CD1c-positive myeloid dendritic cell (primary cell): Measurements from ENCODE around the gene RAPGEF5.

ENCODE experiments used
- DNase-seq: peaks from one replicate; pipeline ENCODE4 v3.0.0-alpha.2; 2016; ENCODE audit errors: extremely low spot score

Gene RAPGEF5, protein sequence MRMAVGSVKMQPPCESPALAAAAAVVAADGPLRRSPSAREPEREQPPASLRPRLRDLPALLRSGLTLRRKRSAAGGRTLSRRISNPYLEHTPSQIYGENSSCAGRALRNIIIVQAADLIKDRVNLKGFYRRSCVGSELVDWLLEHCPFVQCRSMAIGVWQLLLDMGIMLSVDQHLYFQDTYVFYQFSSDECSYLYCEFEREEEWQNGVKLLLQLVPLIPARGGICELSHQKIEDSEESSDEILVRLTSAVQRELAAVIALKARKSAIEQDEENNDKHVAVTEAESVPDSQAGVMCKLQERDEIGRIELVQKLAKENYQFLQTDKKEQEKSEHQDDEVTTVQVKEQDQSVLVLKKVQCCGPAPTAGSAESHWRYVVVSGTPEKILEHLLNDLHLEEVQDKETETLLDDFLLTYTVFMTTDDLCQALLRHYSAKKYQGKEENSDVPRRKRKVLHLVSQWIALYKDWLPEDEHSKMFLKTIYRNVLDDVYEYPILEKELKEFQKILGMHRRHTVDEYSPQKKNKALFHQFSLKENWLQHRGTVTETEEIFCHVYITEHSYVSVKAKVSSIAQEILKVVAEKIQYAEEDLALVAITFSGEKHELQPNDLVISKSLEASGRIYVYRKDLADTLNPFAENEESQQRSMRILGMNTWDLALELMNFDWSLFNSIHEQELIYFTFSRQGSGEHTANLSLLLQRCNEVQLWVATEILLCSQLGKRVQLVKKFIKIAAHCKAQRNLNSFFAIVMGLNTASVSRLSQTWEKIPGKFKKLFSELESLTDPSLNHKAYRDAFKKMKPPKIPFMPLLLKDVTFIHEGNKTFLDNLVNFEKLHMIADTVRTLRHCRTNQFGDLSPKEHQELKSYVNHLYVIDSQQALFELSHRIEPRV

GRCh38 chr7:22356701-22357310, at the start of gene RAPGEF5:
RAPGEF5 (minus strand) TSS chr7:22357154; CDS start chr7:22357060, 94 bp downstream.
- no peak for DNase-seq

GRCh38 chr7:22406715-22407114, 49.8 kb upstream of the RAPGEF5 start:
- DNase-seq: no peak

DNA sequence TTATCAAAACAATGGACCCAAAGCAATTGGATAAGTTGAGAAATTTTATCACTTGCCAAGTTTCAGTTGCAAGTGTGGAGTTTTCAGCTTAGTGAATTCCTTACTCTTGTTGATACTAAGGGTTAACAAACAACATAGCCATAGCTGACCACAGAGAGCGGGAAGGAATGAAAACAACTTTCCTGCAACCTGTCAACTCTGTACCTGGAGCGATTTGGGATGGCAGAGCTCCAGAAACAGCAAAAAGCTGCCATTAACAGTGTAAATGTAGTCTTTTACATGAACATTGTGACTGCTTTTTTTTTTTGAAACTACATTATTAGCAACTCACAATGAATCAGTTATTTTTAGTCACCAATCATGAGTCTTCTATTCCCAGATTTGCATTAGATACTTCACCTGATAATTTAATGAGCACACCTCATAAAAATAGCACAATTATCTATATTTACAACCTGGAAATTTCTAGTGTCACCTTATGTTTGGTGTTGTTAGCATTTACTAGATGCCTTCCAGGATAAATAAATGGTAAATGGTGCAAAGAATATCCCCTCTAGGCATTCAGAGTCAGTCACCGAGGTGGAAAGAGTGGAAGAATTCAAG, 47.6 kb upstream of the RAPGEF5 start:
- DNase-seq: no peak

- no peak for DNase-seq
These were observed 46.4 kb upstream of the RAPGEF5 start for GRCh38 chr7:22403344-22403743.

GRCh38 chr7:22402250-22402649, 45.3 kb upstream of the RAPGEF5 start:
- DNase-seq: no peak

DNA sequence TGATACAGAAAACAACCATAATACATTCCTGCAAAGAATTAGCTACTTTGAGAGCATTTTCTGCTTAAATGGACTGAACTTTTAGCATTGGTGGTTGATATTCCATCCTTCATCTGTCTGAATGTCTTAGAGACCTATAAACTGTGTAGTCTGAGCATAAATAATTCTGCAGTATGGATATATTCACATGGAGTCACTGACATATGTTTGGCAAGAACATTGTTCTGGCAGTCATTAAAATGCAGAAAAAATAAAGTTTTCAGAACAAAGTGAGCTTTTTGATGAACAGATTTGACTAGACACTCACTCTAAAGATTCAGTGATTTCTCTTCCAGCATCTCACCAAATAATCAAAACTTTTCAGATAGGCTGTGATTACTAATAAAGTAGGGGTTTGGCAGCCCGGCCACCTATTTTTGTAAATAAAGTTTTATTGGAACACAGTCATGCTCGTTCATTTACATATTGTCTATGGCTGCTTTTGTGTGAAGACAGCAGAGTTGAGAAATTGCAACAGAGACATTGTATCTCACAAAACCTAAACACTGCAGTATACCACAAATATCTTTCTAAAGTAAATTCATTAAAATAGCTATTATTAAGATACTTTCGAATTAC, 44.1 kb upstream of the RAPGEF5 start:
- DNase-seq: no peak

DNA sequence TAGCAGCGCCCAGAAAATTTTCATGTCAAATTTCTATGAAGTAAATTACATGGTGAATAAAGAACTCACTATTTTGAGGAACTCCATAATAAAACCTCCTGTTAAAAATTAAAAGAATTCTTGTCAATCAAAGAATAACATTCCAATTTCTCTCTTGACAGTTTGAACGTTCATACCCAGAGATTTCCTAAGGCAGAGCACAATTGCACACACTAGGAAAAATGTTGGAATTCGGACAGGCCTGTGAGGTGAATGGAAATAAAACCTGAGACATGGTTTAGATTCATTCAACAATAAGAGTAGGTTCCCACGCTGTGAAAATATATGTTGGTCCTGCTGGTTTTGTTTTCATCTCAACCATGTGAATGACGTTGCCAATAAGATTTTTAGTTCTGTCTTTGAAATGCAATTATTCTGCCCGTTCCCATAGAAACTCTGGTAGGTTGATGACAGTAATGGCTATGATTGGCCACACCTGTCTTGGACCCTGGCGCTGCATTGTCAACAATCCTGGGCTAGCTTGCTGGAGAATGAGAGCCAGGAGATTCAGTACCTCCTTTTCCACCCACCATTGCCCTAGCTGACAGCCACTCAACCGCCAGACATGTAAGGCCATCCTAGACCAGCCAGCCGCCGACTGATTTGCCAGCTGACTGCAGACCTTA, 43.3 kb upstream of the RAPGEF5 start:
- DNase-seq: no peak

DNA sequence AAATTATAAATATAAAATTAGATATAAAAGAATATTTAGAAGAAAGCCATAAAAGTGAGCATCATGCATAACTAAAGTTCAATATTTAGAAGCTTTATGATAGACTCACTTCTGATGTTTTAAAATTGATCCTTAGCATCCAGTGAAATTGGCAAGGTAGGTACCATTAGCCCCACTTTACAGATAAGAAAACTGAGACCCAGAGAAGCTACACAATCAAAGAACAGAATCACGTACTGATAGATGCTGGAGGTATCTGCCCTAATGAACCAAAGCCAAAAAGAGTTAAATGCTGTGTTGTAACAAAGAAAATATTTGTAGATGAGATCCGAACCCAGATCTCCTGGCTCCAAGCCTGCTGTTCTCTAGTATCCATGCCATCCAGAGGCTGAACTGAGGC, 42.6 kb upstream of the RAPGEF5 start:
- no peak for DNase-seq

DNA sequence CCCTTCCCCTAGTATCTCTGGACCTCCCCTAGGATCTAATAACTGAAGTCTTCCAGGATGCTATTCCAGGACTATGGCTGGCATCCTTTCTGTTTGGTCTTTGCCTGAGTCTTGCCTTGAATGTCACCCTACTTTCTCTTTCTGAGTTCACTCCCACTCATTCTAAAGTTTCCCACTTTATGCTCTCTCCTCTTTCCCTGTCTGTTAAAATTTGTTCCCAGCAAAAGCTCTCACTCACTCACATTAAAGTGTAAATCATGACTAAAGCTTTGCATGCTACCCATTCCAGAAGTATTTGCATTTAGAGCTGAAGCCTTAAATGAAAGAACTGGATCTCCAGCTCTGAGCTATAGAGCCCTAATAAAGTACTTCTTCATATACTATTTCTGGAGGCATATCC, 42.1 kb upstream of the RAPGEF5 start:
- no peak for DNase-seq

GRCh38 chr7:22397981-22398380, 41.0 kb upstream of the RAPGEF5 start:
- DNase-seq: no peak

- no peak for DNase-seq
These were observed 38.3 kb upstream of the RAPGEF5 start for GRCh38 chr7:22395222-22395621.

- no peak for DNase-seq
These were observed 37.8 kb upstream of the RAPGEF5 start for GRCh38 chr7:22394739-22395138.

- no peak for DNase-seq
These were observed 37.2 kb upstream of the RAPGEF5 start for GRCh38 chr7:22393913-22394729.

DNA sequence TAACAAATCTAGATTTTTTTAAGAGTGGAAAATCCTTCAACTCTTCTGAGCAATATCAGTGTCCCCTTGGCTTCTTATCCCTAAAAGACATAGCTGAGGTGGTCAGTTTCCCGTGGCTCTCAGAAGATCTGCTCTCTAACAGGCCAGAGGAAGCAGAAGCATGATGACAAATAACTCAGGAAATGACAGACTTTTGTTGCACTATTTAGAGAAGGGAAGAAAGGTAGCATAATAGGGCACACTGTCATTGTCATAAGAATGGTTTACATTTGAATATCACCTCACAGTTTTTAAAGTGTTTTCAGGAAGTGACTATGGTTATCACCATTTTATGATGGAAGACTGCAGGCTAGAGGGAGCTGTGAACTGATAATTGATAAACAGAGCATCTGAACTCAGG, 33.6 kb upstream of the RAPGEF5 start:
- DNase-seq: no peak

DNA sequence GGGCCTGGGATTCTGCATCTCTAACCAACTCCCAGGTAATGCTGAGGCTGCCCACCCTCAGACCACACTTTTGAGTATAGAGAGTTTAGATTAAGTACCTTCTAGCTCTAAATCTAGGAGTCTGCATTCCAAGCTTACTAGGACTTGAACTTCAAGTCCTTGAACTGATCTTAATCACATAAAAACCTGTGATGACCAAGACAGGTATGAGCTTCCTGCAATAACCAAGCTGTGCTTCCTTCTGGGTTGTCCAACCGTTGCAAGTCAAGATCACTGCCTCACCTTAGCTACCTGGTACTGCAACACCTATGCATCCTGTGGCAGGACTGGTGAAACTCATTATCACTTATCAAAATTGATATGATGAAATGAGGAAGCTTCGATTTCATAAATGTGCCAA, 32.9 kb upstream of the RAPGEF5 start:
- DNase-seq: no peak

GRCh38 chr7:22387583-22387982, 30.6 kb upstream of the RAPGEF5 start:
- no peak for DNase-seq

DNA sequence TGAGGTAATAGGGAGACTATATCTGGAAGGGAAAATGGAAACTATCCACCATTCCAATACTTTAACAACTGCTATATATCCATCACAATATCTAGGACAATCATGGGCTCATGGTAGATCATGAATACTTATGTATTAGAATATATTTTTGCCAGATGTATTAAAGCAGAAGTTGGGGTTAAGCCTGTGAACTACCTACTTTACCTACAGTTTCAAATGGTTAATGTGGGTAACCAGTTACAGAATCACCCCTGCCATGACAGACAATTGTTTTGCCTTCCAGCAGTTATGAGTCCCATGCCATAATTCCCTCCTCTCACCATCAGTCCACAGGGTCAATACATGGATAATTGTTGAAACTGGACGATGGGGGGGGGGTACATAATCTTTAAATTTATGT, 29.9 kb upstream of the RAPGEF5 start:
- DNase-seq: no peak

- DNase-seq: no peak
These were observed 29.4 kb upstream of the RAPGEF5 start for GRCh38 chr7:22386206-22386858.

DNA sequence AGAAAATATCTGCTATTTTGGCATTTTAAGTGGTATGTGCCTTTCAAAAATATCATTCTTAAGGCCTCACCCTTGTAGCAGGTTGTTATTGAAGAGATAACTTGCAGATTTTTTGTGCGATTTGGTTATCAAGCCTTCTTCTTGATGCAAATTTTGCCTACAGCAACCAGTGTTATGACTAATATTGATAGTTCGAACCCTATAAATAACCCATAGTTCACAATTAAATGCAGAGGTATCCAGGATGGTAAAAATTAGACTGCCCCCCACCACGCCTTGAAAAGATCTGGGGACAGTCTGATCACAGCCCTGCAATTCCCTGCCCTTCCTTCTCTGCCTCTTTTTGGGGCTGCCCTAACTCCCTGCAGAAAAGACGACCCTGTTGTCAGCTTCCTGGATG, 28.4 kb upstream of the RAPGEF5 start:
- DNase-seq: no peak

DNA sequence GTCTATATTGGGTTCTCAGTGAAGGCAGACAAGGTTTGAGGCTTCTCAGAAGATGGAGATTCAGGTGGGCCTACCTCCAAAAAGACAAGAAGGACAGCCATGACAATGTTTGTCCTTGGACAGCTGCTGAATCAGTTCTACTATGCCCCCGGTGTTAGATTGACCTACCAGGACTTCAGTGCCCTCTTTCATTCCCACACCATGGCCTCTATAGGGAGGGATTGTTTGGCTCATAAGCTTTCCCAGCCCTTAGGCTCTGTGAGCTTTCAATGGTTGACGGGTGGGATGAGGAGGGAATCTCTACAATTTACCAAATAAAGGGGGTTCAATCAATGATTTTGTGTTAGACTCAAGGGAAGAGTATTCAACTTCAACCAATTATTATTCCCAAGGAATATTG, 23.4 kb upstream of the RAPGEF5 start:
- DNase-seq: no peak
